Tibial nerve (tissue), 4 donors: ENCODE data around the gene NOL4L.

ENCODE experiments used
- CTCF ChIP-seq, 5 experiments: fragments of 200-600 bp in 3 of 5; fragments of 450-650 bp in 2 of 5; sonication (generic) in 3 of 5; IDR thresholded peaks; one replicate each; pipeline ENCODE4 v1.5.1; 2016 to 2019; ENCODE audit warnings: antibody characterized with exemption in 5 of 5, mild to moderate bottlenecking in 3 of 5, moderate library complexity in 2 of 5
- EP300 ChIP-seq, 2 donors: sonication (generic); formaldehyde crosslinking; IDR thresholded peaks; one replicate each; pipeline ENCODE4 v1.6.1; 2017; ENCODE audit warnings: antibody characterized with exemption in 2 of 2, mild to moderate bottlenecking in 1 of 2
- POLR2A ChIP-seq, 2 donors: fragments of 450-650 bp; IDR thresholded peaks; one replicate each; pipeline ENCODE4 v1.6.1; 2017; ENCODE audit warnings: antibody characterized with exemption in 2 of 2, mild to moderate bottlenecking in 2 of 2, moderate library complexity in 2 of 2

- no peak for TF ChIP-seq CTCF (IDR thresholded peaks at IDR 0.05)
- no peak for TF ChIP-seq POLR2A (IDR thresholded peaks at IDR 0.05)
- TF ChIP-seq EP300 (IDR thresholded peaks at IDR 0.05): no peak
Observed at GRCh38 chr20:32441638-32442037, 143.5 kb downstream of the NOL4L start.
